ENCODE measurements around the gene PTPRN2. TPM values are rescaled to one million over a fixed set of nuclear protein-coding genes. Genes with fewer than 3 reads are reported as not detected.

PTPRN2 gene
- total and polyA plus RNA-seq, 7 donors: 0.47 to 0.82 (median 0.51) TPM

- no peak for ATAC-seq
- H3K4me1 ChIP-seq: no peaks in the 10 kb centered on the region
- H3K9me3 ChIP-seq: no peaks in the 10 kb centered on the region
- no peak overlapping the region for H3K27ac ChIP-seq
- intact Hi-C loops (cut with DNase I): no loop called here
- TF ChIP-seq, protein P1, sequence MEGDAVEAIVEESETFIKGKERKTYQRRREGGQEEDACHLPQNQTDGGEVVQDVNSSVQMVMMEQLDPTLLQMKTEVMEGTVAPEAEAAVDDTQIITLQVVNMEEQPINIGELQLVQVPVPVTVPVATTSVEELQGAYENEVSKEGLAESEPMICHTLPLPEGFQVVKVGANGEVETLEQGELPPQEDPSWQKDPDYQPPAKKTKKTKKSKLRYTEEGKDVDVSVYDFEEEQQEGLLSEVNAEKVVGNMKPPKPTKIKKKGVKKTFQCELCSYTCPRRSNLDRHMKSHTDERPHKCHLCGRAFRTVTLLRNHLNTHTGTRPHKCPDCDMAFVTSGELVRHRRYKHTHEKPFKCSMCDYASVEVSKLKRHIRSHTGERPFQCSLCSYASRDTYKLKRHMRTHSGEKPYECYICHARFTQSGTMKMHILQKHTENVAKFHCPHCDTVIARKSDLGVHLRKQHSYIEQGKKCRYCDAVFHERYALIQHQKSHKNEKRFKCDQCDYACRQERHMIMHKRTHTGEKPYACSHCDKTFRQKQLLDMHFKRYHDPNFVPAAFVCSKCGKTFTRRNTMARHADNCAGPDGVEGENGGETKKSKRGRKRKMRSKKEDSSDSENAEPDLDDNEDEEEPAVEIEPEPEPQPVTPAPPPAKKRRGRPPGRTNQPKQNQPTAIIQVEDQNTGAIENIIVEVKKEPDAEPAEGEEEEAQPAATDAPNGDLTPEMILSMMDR (IDR thresholded peaks at IDR 0.05): no peak
- 90 to 91% (median 91%) methylated on average over 35 of the region's 35 CpGs for WGBS, 3 donors
- peaks cover 0 to 4% (median 0%) of the 10 kb centered on the region in 3 donors for H3K27me3 ChIP-seq (ENCODE audit: insufficient read depth in 3 of 3, low read length in 2 of 3)
- no peak overlapping the region for H3K4me3 ChIP-seq
- no peak for DNase-seq
- H3K36me3 ChIP-seq (ENCODE audit: insufficient read depth in 1 of 2, low read depth in 1 of 2): no peaks in the 10 kb centered on the region
These were observed 754.6 kb downstream of the PTPRN2 start for GRCh38 chr7:157832866-157833607.

DNA sequence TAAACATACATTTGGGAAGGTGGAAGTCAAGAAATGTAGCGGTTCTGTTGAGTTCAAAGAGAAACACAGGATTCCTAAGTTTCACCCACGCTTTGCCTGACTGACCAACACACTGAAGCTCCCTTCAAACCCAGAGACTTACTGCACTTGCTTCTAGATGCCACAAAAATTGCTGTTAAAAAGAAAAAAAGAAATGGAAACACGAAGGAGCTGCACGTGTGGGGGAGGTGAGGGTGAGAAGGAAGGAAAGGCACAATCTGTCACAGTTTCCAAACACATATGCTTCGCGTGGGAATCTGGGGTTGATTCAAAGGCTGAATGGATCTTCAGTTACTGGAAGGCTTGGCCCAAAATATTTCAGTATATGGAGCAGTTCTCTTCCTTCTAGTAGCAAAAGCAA, 755.2 kb downstream of the PTPRN2 start:
- ATAC-seq (no peak), DNase-seq (no peak)
- H3K27ac ChIP-seq: no peak overlapping the region
- H3K36me3 ChIP-seq (ENCODE audit: insufficient read depth in 1 of 2, low read depth in 1 of 2): no peaks in the 10 kb centered on the region
- no peaks in the 10 kb centered on the region for H3K9me3 ChIP-seq
- TF ChIP-seq, protein P1 (IDR thresholded peaks at IDR 0.05): no peak
- WGBS, 3 donors: 34 to 48% (median 36%) methylated on average over 6 of the region's 6 CpGs
- no peaks in the 10 kb centered on the region for H3K4me1 ChIP-seq
- no peak overlapping the region for H3K4me3 ChIP-seq
- intact Hi-C loops (cut with DNase I): no loop called here
- H3K27me3 ChIP-seq (ENCODE audit: insufficient read depth in 3 of 3, low read length in 2 of 3): peaks cover 0 to 4% (median 0%) of the 10 kb centered on the region in 3 donors

DNA sequence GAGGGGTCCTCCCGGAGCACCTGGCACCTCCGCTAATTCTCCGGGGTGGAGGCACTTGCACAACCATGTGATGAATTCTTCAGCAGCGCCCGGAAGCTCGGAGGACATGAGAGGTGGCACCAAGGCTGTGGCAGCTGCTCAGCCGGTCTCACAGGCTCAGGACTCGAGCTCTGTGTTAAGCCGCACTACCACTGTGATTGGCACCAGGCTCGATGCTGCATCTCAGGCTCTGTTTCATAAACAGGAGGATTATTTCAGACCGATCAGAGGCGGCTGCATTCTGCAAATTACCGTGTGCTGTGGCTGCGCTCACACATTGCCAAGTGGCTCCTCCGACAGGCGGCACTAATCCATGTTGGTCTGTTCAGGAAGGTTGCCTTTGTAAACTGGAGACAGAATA, 755.6 kb downstream of the PTPRN2 start:
- no peak overlapping the region for H3K27ac ChIP-seq
- H3K36me3 ChIP-seq (ENCODE audit: insufficient read depth in 1 of 2, low read depth in 1 of 2): no peaks in the 10 kb centered on the region
- H3K27me3 ChIP-seq (ENCODE audit: insufficient read depth in 3 of 3, low read length in 2 of 3): peaks cover 0 to 4% (median 0%) of the 10 kb centered on the region in 3 donors
- ATAC-seq (no peak), DNase-seq (no peak)
- H3K9me3 ChIP-seq: no peaks in the 10 kb centered on the region
- intact Hi-C loops (cut with DNase I): no loop called here
- TF ChIP-seq, protein P1 (IDR thresholded peaks at IDR 0.05): no peak
- H3K4me1 ChIP-seq: no peaks in the 10 kb centered on the region
- 28 to 39% (median 29%) methylated on average over 16 of the region's 16 CpGs for WGBS, 3 donors
- H3K4me3 ChIP-seq: no peak overlapping the region

GRCh38 chr7:157831143-157831905, 756.3 kb downstream of the PTPRN2 start:
- H3K36me3 ChIP-seq (ENCODE audit: insufficient read depth in 1 of 2, low read depth in 1 of 2): no peaks in the 10 kb centered on the region
- intact Hi-C loops (cut with DNase I): no loop called here
- 69 to 73% (median 72%) methylated on average over 18 of the region's 18 CpGs for WGBS, 3 donors
- TF ChIP-seq, protein P1 (IDR thresholded peaks at IDR 0.05): no peak
- DNase-seq: no peak
- H3K4me3 ChIP-seq: no peak overlapping the region
- H3K9me3 ChIP-seq: no peaks in the 10 kb centered on the region
- no peaks in the 10 kb centered on the region for H3K4me1 ChIP-seq
- peaks cover 0 to 4% (median 0%) of the 10 kb centered on the region in 3 donors for H3K27me3 ChIP-seq (ENCODE audit: insufficient read depth in 3 of 3, low read length in 2 of 3)
- ATAC-seq: no peak
- H3K27ac ChIP-seq: no peak overlapping the region

All from psoas muscle (tissue), 8 donors.